Fibroblast of mammary gland (primary cell): Measurements from ENCODE around the gene SLC1A2.

Source experiments
- DNase-seq: peaks from one replicate; pipeline ENCODE4 v3.0.0-alpha.2; 2010; ENCODE audit warnings: low read depth
- H3K4me3 ChIP-seq: 2 replicates; pipeline ENCODE4 v1.5.1; 2011; ENCODE audit warnings: low read depth, mild to moderate bottlenecking, low read length, moderate library complexity; ENCODE audit not compliant: control insufficient read depth
- CTCF ChIP-seq: conservative IDR thresholded peaks from 2 replicates; pipeline ENCODE4 v1.5.1; 2011; ENCODE audit warnings: low read depth, low read length, inconsistent platforms; ENCODE audit not compliant: control insufficient read depth, insufficient read depth

Gene SLC1A2

GRCh38 chr11:35347921-35348331 lies 71.4 kb downstream of the SLC1A2 start:
- peak; percentile 88 for DNase-seq
- TF ChIP-seq CTCF = no peak
- H3K4me3 ChIP-seq = no peak overlapping the region

DNA sequence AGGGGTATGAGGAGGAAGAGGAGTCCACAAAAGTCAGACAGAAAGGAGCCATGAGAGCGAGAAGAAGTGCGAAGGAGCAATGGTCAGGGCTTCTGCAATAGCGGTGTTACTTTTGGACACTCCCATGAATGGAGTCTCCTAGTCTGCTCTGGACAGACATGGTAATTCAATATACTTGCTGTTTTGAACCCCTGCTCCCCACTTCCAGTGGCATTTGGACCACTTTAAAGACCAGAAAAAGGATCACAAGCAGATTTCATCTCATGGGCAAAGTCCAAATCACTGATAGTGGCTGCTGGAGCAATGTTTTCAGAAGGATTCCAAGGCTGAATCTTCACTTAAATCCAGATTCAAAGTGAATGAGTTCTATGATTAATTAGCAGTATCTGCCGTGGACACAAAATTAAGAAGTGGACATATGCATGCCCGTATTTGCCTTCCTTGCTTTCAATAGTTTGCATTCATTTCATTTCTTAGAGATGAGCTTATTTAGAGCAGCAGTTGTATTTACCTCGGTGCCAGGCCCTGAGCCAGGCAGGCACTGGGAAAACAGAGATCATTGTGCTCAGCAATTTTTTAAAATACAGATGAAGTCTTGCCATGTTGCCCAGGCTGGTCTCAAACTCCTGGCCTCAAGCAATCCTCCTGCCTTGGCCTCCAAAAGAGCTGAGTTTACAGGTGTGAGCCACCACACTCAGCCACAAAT lies 72.0 kb downstream of the SLC1A2 start:
- H3K4me3 ChIP-seq = no peak overlapping the region
- no peak for TF ChIP-seq CTCF
- no peak for DNase-seq

DNA sequence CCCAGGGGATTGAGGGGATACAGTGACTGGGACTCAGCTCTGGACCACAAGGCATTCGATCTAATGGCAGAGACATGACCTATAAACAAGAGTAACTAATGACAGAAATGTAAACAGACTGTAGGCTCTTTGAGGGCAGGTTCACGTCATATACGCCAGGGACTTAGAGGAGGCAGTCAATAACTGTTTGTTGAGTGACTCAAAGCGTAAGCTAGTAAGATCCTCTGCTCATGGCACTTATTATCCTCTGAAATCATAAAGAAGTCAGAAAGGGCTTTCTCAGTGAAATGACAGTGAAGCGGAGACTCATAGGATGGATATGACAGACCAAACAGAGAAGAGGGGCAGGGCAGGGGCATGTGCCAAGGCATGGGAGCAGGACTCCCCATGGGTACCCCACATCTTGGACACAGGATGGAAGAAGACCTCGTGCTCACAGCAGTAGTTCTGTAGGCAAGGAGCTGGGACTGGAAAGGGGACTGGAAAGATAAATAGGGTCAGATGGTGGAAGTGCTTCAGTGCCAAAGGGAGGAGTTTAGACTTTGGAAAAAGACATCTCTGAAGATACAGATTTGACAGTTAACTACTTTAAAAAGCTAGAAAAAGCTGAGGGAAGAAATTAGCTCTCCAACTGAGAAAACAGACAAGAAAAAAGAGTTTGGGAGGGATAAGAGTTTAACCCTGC lies 72.7 kb downstream of the SLC1A2 start:
- no peak for DNase-seq
- no peak for TF ChIP-seq CTCF
- no peak overlapping the region for H3K4me3 ChIP-seq

DNA sequence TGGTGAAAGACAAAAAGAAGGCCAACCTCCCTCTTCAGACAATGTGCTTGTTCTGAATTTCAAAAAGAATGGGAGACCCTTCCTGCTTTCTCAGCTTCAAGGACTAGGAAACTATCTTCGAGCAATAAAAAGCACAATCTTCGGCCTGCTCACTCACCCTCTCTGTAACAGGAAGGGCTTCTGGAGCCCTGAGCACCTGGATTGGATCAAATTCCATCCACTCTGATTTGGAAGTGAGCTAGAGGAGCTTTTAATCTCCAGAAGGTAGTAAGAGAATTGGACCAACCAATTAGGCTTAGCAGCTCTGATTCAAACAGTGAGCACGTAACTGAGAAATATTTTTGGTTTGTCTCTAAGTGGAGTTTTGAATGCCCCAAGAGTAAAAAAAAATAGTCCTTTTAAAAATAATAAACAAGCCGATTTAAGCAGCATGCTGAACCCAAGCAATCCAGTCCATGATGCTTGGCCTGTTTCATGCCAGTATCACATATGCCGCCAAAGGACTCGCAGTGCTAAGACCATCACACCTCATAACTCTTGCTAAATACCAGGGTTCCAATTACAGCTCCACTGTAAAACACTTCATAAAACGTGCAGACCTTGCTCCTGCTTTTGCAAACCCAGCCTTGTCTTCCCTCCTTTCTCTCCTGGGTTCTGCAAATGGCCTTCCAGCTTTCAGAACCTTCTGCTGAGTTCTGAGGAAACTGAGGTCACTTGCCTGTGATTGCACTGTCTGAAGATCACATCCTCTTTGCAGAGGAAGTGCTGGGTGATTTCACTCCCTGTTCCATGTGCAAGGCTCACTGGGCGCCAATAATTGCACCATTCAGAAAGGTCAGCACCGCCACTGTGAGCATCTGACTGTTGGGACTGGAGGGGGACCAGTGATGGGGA lies 74.4 kb downstream of the SLC1A2 start:
- no peak overlapping the region for H3K4me3 ChIP-seq
- DNase-seq = no peak
- TF ChIP-seq CTCF = no peak

DNA sequence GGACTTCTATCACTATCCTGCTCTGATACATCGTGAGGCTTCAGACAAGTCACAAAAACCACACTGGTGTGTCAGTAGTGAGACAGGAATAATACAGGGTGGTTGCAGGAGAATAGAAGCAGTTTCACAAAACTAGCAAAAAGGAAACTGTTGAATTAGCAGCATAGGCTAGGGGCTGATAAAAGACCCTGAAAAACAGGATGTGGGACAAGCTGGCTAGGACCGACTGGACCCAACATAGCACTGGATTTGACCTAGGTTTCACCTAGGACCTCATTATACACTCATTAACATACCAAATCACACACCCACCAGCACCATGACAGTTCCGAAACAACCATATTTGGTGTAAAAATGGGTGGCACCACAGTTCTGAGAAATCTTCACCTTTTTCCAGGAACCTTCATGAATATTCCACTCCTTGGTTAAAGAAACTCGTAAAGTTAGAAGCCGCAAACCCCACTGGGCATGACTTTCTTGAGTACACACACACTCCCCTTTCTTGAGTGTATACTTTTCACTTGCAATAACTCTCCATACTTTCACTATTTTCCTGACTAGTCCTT lies 76.2 kb downstream of the SLC1A2 start:
- H3K4me3 ChIP-seq = no peak overlapping the region
- TF ChIP-seq CTCF = no peak
- DNase-seq = no peak

GRCh38 chr11:35340715-35341114 lies 78.6 kb downstream of the SLC1A2 start:
- H3K4me3 ChIP-seq = no peak overlapping the region
- no peak for TF ChIP-seq CTCF
- no peak for DNase-seq
